Stimulated activated CD8-positive, alpha-beta memory T cell treated with anti-CD3 and anti-CD28 coated beads, Interleukin-2, amount 100 ng/mL, for 1 hour (primary cell): ENCODE measurements around the gene ANKRD23.
"Not testable (repeated sequence)": the region's sequence is repeated elsewhere in the genome, so short reads cannot be mapped to it uniquely, and the experiment has no call there.

ENCODE experiments used
- DNase-seq, 2 donors: peaks; one replicate each; pipeline ENCODE4 v3.0.0-alpha.2; 2020; ENCODE audit warnings: low read depth in 2 of 2

The ANKRD23 gene

GRCh38 chr2:96843538-96844268, at the start of gene ANKRD23:
Gene ANKRD23 (minus strand): TSS chr2:96844021. CDS start chr2:96843992, 29 bp downstream.
- no peak for DNase-seq

- no peak for DNase-seq
Observed at GRCh38 chr2:96891591-96892333, 47.9 kb upstream of the ANKRD23 start.

- DNase-seq = no peak
Observed at GRCh38 chr2:96890726-96891385, 47.0 kb upstream of the ANKRD23 start.

- DNase-seq = no peak
Observed at GRCh38 chr2:96890252-96890651, 46.4 kb upstream of the ANKRD23 start.

GRCh38 chr2:96889502-96889901, 45.7 kb upstream of the ANKRD23 start:
- DNase-seq = not testable (repeated sequence)

- DNase-seq = no peak
Observed at GRCh38 chr2:96888072-96889011, 44.5 kb upstream of the ANKRD23 start.

- no peak for DNase-seq
Observed at GRCh38 chr2:96887493-96888012, 43.7 kb upstream of the ANKRD23 start.

- no peak for DNase-seq
Observed at GRCh38 chr2:96885432-96886347, 41.9 kb upstream of the ANKRD23 start.

GRCh38 chr2:96884299-96885094, 40.7 kb upstream of the ANKRD23 start:
- DNase-seq = no peak

GRCh38 chr2:96883306-96883705, 39.5 kb upstream of the ANKRD23 start:
- DNase-seq = no peak

- no peak for DNase-seq
Observed at GRCh38 chr2:96882906-96883305, 39.1 kb upstream of the ANKRD23 start.

- DNase-seq = no peak
Observed at GRCh38 chr2:96882230-96882629, 38.4 kb upstream of the ANKRD23 start.

GRCh38 chr2:96881349-96882195, 37.8 kb upstream of the ANKRD23 start:
- DNase-seq = no peak

GRCh38 chr2:96880891-96881273, 37.1 kb upstream of the ANKRD23 start:
- no peak for DNase-seq

- DNase-seq = no peak
Observed at GRCh38 chr2:96879545-96880040, 35.8 kb upstream of the ANKRD23 start.

GRCh38 chr2:96878796-96879544, 35.1 kb upstream of the ANKRD23 start:
- DNase-seq = no peak

GRCh38 chr2:96878171-96878570, 34.4 kb upstream of the ANKRD23 start:
- DNase-seq = no peak
